ENCODE data around the gene CARMIL3.

DNA sequence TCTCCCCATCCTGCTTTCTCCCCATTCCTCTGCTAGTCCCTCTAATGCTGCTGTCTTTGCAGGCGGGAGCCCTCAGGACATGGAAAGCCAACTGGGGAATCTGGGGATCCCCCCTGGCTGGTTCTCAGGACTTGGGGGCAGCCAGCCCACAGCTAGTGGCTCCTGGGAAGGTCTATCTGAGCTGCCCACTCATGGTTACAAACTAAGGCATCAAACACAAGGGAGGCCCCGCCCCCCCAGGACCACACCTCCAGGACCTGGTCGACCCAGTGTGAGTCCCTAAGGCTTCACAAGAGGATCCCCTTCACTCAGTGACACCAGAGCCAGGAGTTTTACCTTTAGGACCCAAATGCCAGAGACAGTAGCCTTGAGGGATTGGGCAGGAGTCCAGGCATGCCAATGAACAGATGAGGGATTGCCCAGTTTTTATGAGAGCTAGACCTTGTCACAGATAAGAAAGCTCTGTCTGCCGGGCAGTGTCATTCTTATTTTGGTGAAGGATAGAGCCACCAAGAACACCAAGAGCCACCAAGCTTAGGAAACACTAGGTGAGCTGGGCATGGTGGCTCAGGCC lies 11.5 kb downstream of the CARMIL3 start:
- TF ChIP-seq, protein P1, sequence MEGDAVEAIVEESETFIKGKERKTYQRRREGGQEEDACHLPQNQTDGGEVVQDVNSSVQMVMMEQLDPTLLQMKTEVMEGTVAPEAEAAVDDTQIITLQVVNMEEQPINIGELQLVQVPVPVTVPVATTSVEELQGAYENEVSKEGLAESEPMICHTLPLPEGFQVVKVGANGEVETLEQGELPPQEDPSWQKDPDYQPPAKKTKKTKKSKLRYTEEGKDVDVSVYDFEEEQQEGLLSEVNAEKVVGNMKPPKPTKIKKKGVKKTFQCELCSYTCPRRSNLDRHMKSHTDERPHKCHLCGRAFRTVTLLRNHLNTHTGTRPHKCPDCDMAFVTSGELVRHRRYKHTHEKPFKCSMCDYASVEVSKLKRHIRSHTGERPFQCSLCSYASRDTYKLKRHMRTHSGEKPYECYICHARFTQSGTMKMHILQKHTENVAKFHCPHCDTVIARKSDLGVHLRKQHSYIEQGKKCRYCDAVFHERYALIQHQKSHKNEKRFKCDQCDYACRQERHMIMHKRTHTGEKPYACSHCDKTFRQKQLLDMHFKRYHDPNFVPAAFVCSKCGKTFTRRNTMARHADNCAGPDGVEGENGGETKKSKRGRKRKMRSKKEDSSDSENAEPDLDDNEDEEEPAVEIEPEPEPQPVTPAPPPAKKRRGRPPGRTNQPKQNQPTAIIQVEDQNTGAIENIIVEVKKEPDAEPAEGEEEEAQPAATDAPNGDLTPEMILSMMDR (IDR thresholded peaks at IDR 0.05; ENCODE audit: low read length): no peak
- TF ChIP-seq EZH2 (optimal IDR thresholded peaks at IDR 0.05; ENCODE audit: low read depth, low read length): no peak
